ENCODE data around the gene GFI1. TPM values are rescaled to one million over a fixed set of nuclear protein-coding genes. Genes with fewer than 3 reads are reported as not detected.

Gene GFI1
- total and polyA plus RNA-seq, 9 donors: 0.12 to 0.92 (median 0.33) TPM; not detected in 1

GRCh38 chr1:92502247-92502646 lies 15.5 kb upstream of the GFI1 start:
- Histone ChIP-seq H3K4me1 (ENCODE audit: insufficient read depth) (no peaks in the 10 kb centered on the region), H3K27ac (no peak overlapping the region), H3K9me3 (no peaks in the 10 kb centered on the region), H3K4me3 (no peak overlapping the region), H3K36me3 (no peaks in the 10 kb centered on the region), H3K27me3 (no peaks in the 10 kb centered on the region)
- no peak for TF ChIP-seq CTCF (IDR thresholded peaks at IDR 0.05)
- TF ChIP-seq POLR2A (IDR thresholded peaks at IDR 0.05): no peak
- no peak for TF ChIP-seq EP300 (IDR thresholded peaks at IDR 0.05)
- no peak for DNase-seq
- intact Hi-C loops (cut with DNase I): no loop called here

GRCh38 chr1:92500552-92500951 lies 13.8 kb upstream of the GFI1 start:
- intact Hi-C loops (cut with DNase I): no loop called here
- DNase-seq: no peak
- Histone ChIP-seq H3K9me3 (no peaks in the 10 kb centered on the region), H3K27me3 (no peaks in the 10 kb centered on the region), H3K27ac (no peak overlapping the region), H3K36me3 (no peaks in the 10 kb centered on the region), H3K4me3 (no peak overlapping the region), H3K4me1 (ENCODE audit: insufficient read depth) (no peaks in the 10 kb centered on the region)
- no peak for TF ChIP-seq POLR2A (IDR thresholded peaks at IDR 0.05)
- TF ChIP-seq CTCF (IDR thresholded peaks at IDR 0.05): no peak
- no peak for TF ChIP-seq EP300 (IDR thresholded peaks at IDR 0.05)
- 58 to 81% (median 79%) methylated on average over 1 of the region's 1 CpG for WGBS, 3 donors

- WGBS, 3 donors: 68 to 73% (median 71%) methylated on average over 2 of the region's 2 CpGs
- no peak for TF ChIP-seq EP300 (IDR thresholded peaks at IDR 0.05)
- TF ChIP-seq CTCF (IDR thresholded peaks at IDR 0.05): no peak
- TF ChIP-seq POLR2A (IDR thresholded peaks at IDR 0.05): no peak
These were observed 8.8 kb upstream of the GFI1 start for GRCh38 chr1:92495392-92496063.

GRCh38 chr1:92494485-92495141 lies 7.9 kb upstream of the GFI1 start:
- Histone ChIP-seq H3K27me3 (no peaks in the 10 kb centered on the region), H3K27ac (no peak overlapping the region), H3K4me1 (ENCODE audit: insufficient read depth) (no peaks in the 10 kb centered on the region), H3K36me3 (no peaks in the 10 kb centered on the region), H3K4me3 (no peak overlapping the region), H3K9me3 (no peaks in the 10 kb centered on the region)
- 82 to 90% (median 87%) methylated on average over 4 of the region's 4 CpGs for WGBS, 3 donors
- TF ChIP-seq CTCF (IDR thresholded peaks at IDR 0.05): no peak
- no peak for TF ChIP-seq POLR2A (IDR thresholded peaks at IDR 0.05)
- TF ChIP-seq EP300 (IDR thresholded peaks at IDR 0.05): no peak
- intact Hi-C loops (cut with DNase I): no loop called here
- no peak for DNase-seq

More at GRCh38 chr1:92495392-92496063, 8.8 kb upstream of the GFI1 start:
- H3K36me3 ChIP-seq: no peaks in the 10 kb centered on the region
- no peak overlapping the region for H3K4me3 ChIP-seq
- no peak for DNase-seq
- no peaks in the 10 kb centered on the region for H3K4me1 ChIP-seq (ENCODE audit: insufficient read depth)
- no peaks in the 10 kb centered on the region for H3K9me3 ChIP-seq
- no peaks in the 10 kb centered on the region for H3K27me3 ChIP-seq
- intact Hi-C loops (cut with DNase I): no loop called here
- no peak overlapping the region for H3K27ac ChIP-seq

Data from ovary (tissue), 9 donors.